Nucleus accumbens (tissue), 56 donors: Measurements from ENCODE around the gene ROMO1.
"Not testable (repeated sequence)": the region's sequence is repeated elsewhere in the genome, so short reads cannot be mapped to it uniquely, and the experiment has no call there.

ENCODE experiments used
- DNase-seq, 56 donors: peaks; one replicate each; lab custom pipeline; 2025; lab: John Stamatoyannopoulos, UW

Gene ROMO1

DNA sequence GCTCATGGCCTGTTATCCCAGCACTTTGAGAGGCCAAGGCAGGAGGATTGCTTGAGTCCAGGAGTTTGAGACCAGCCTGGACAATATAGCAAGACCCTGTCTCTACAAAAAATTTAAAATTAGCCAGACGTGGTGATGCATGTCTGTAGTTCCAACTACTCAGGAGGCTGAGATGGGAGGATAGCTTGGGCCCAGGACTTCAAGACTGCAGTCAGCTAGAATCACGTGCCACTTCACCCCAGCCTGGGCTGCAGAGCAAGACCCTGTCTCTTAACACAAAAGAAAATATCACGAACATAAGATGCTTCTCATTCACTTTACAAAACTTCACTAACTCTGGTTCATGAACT lies 45.3 kb downstream of the ROMO1 start:
- not testable (repeated sequence) for DNase-seq
